Upper lobe of right lung (tissue), 1 donor: ENCODE data around the gene HOXD10. TPM values are rescaled to one million over a fixed set of nuclear protein-coding genes. Genes with fewer than 3 reads are reported as not detected.

Source experiments
- ATAC-seq: fragments of 200-7000 bp; cut with Tn5 transposase; one replicate; pipeline ENCODE4 v1.9.1; 2020; ENCODE audit warnings: mild to moderate bottlenecking, moderate library complexity
- DNase-seq: peaks from one replicate; pipeline ENCODE4 v3.0.0-alpha.2; 2020
- H3K27ac ChIP-seq: fragments of 200-600 bp; one replicate; pipeline ENCODE4 v1.8.0; 2022
- H3K27me3 ChIP-seq: fragments of 200-600 bp; one replicate; pipeline ENCODE4 v1.8.0; 2022; ENCODE audit warnings: mild to moderate bottlenecking
- H3K36me3 ChIP-seq: fragments of 200-600 bp; one replicate; pipeline ENCODE4 v1.8.0; 2022
- H3K4me1 ChIP-seq: fragments of 200-600 bp; one replicate; pipeline ENCODE4 v1.8.0; 2022
- H3K4me3 ChIP-seq: fragments of 200-600 bp; one replicate; pipeline ENCODE4 v1.8.0; 2022; ENCODE audit warnings: mild to moderate bottlenecking
- H3K9me3 ChIP-seq: fragments of 200-600 bp; one replicate; pipeline ENCODE4 v1.8.0; 2022
- CTCF ChIP-seq: fragments of 200-600 bp; IDR thresholded peaks from one replicate; pipeline ENCODE4 v1.8.0; 2022; ENCODE audit warnings: antibody characterized with exemption
- intact Hi-C: fragments of 100-400 bp; cut with DNase I; formaldehyde crosslinking; loops from one replicate; pipeline ENCODE4 v1.11.0; 2022
- total RNA-seq: library from RNA; stranded (reverse); fragmentation: NEBNext Ultra II Directional; extraction: Animal tissue kit (Norgen Biotek cat#: 25700); gene quantifications from one replicate; pipeline ENCODE4 v1.2.1, GENCODE V29; 2021
- donor health status: DM: no; HTN: yes; CAD: no; lungs with severe emphysema.

Gene HOXD10
- total RNA-seq, 1 donor from 2014 or later, result 0.55 TPM

DNA sequence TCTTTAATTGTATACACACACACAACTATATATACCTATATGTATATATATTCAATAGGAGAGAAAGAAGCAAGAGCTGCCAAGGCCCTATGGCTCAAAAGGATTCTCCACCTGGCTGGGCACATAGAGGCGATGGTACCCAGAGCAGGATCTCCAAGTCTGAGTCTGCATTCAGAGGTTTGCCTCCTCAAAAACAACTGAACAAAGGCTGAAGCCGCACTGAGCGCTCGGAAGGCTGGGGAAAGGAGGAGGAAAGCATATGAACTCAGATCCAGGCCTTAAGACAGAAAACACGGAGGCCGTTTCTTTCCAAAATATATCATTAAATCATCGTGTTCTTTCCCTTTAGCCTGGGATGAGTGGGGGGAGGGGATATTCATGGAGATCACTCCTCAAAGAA lies 13.4 kb upstream of the HOXD10 start:
- no peaks in the 10 kb centered on the region for H3K4me1 ChIP-seq
- ATAC-seq, result no peak
- peaks cover 98% of the 10 kb centered on the region for H3K27me3 ChIP-seq

DNA sequence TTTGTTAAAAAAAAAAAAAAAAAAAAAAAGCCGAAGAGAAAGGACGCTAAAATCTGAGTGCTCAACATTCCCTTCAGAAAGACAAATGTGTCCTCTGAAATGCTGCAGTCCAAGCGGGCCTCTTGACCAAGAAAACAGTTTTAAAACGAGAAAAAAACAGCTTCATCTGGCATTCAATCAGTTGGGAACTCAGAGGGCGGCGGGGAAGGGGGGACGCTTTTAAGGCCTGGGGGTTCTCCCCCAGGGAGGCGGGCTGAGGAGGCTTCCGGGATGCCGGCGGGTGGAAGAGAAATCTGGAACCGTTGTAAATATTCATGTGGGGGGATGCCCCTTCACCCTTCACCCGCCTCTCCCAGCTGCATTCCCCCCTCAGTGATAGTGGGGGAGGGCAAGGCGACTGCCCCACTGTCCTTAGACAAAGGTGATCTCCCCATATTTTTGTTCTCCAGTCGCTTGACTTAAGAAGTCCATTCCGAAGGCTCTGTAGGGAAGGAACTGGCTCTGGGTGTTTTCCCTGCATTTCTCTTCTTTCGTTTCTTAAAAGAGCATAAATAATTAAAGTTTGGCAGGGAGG lies 12.7 kb upstream of the HOXD10 start:
- Histone ChIP-seq H3K27me3 (peaks cover 98% of the 10 kb centered on the region), H3K27ac (no peak overlapping the region), H3K36me3 (no peaks in the 10 kb centered on the region), H3K4me1 (no peaks in the 10 kb centered on the region), H3K9me3 (no peaks in the 10 kb centered on the region), H3K4me3 (no peak overlapping the region)
- ATAC-seq (no peak), DNase-seq (no peak)
- no peak for TF ChIP-seq CTCF
- intact Hi-C loops, result no loop called here

More for the DNA sequence above, 13.4 kb upstream of the HOXD10 start:
- Histone ChIP-seq H3K9me3 (no peaks in the 10 kb centered on the region), H3K4me3 (no peak overlapping the region), H3K36me3 (no peaks in the 10 kb centered on the region), H3K27ac (no peak overlapping the region)
- TF ChIP-seq CTCF, result no peak
- intact Hi-C loops, result no loop called here
- no peak for DNase-seq

- H3K9me3 ChIP-seq, result no peaks in the 10 kb centered on the region
- TF ChIP-seq CTCF, result no peak
- no peak overlapping the region for H3K4me3 ChIP-seq
- peaks cover 98% of the 10 kb centered on the region for H3K27me3 ChIP-seq
- no peaks in the 10 kb centered on the region for H3K36me3 ChIP-seq
- intact Hi-C loops, result no loop called here
- DNase-seq (no peak), ATAC-seq (no peak)
- no peak overlapping the region for H3K27ac ChIP-seq
- no peaks in the 10 kb centered on the region for H3K4me1 ChIP-seq
These were observed 12.1 kb upstream of the HOXD10 start for GRCh38 chr2:176104316-176105077.

GRCh38 chr2:176105078-176105729 lies 11.4 kb upstream of the HOXD10 start:
- DNase-seq, result no peak
- intact Hi-C loops, result no loop called here
- Histone ChIP-seq H3K9me3 (no peaks in the 10 kb centered on the region), H3K27ac (no peak overlapping the region), H3K4me3 (no peak overlapping the region), H3K27me3 (peaks cover 98% of the 10 kb centered on the region), H3K36me3 (no peaks in the 10 kb centered on the region), H3K4me1 (no peaks in the 10 kb centered on the region)
- no peak for ATAC-seq
- TF ChIP-seq CTCF, result no peak

- TF ChIP-seq CTCF, result no peak
- H3K36me3 ChIP-seq, result no peaks in the 10 kb centered on the region
- ATAC-seq, result no peak
- no peaks in the 10 kb centered on the region for H3K4me1 ChIP-seq
- no peaks in the 10 kb centered on the region for H3K9me3 ChIP-seq
- no peak for DNase-seq
- no peak overlapping the region for H3K27ac ChIP-seq
- peaks cover 98% of the 10 kb centered on the region for H3K27me3 ChIP-seq
- H3K4me3 ChIP-seq, result no peak overlapping the region
- intact Hi-C loops, result no loop called here
These were observed 10.6 kb upstream of the HOXD10 start for GRCh38 chr2:176105730-176106580.
